Activated CD4-positive, alpha-beta T cell treated with anti-CD3 and anti-CD28 coated beads for 4 hours (primary cell): ENCODE results near the gene REEP1.

ENCODE experiments used
- DNase-seq, 2 donors: peaks; one replicate each; pipeline ENCODE4 v3.0.0-alpha.2; 2020

Gene REEP1

GRCh38 chr2:86185517-86186212 is 151.8 kb downstream of the REEP1 start:
- DNase-seq: peak in 1 of 2 donors; percentile 2

GRCh38 chr2:86176597-86176996 is 160.8 kb downstream of the REEP1 start:
- DNase-seq: no peak

- no peak for DNase-seq
Measured at GRCh38 chr2:86175828-86176227, 161.6 kb downstream of the REEP1 start.

- DNase-seq: no peak
Measured at GRCh38 chr2:86174445-86174844, 163.0 kb downstream of the REEP1 start.

- DNase-seq: no peak
Measured at GRCh38 chr2:86172610-86173009, 164.8 kb downstream of the REEP1 start.

DNA sequence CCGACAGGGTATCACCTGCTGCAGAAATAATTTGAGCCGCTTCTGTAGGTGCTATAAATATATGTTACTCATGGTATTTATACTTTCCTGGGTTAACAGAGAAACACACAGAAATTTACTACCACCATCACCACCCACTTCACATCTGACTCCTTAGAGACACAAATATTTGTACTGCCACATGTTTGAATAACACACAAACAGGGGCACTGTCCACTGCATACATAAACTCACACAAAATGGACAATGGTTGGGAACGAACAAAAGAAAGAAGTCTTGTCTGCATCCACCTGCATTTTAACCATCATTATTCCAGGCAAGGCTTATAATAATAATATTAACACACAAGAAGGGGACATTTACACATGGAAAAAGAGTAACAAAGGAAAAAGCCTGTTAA is 166.1 kb downstream of the REEP1 start:
- DNase-seq: no peak

GRCh38 chr2:86170449-86170848 is 167.0 kb downstream of the REEP1 start:
- DNase-seq: no peak
